Stimulated activated memory B cell treated with anti-CD40 and anti-IgM and Interleukin-4, amounts not matched to agents 10 μg/mL and 1 μg/mL and 100 μg/mL, for 72 hours (primary cell): ENCODE measurements around the gene PANK2.
"Not testable (repeated sequence)": the region's sequence is repeated elsewhere in the genome, so short reads cannot be mapped to it uniquely, and the experiment has no call there.

Experiments used
- ATAC-seq: fragments of 150-1000 bp; cut with Tn5 transposase; 2 replicates; pipeline ENCODE4 v1.10.0; 2021
- H3K27ac Mint-ChIP-seq: one replicate; pipeline ENCODE4 v1.8.0; 2022; ENCODE audit warnings: mild to moderate bottlenecking, mixed read lengths
- H3K27me3 Mint-ChIP-seq: one replicate; pipeline ENCODE4 v1.8.0; 2022; ENCODE audit warnings: mixed read lengths
- H3K36me3 Mint-ChIP-seq: one replicate; pipeline ENCODE4 v1.8.0; 2022; ENCODE audit warnings: mixed read lengths
- H3K4me1 Mint-ChIP-seq: one replicate; pipeline ENCODE4 v1.8.0; 2022; ENCODE audit warnings: mixed read lengths
- H3K4me3 Mint-ChIP-seq: one replicate; pipeline ENCODE4 v1.8.0; 2022; ENCODE audit warnings: mild to moderate bottlenecking, moderate library complexity, mixed read lengths
- H3K9me3 Mint-ChIP-seq: one replicate; pipeline ENCODE4 v1.8.0; 2022; ENCODE audit warnings: mixed read lengths

Gene PANK2

DNA sequence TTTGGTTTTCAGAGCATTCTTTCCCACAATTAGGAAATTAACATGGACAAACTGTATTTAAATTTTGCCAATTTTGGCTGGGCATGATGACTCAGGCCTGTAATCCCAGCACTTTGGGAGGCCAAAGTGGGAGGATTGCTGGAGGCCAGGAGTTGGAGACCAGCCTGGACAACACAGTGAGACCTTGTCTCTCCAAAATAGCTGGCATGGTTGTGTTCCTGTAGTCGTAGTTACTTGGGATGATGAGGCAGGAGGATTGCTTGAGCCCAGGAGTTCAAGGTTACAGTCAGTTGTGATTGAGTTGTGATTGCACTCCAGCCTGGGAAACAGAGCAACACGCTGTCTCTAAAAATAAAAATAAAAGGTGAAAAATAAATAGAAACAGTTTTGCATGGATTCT lies 15.0 kb downstream of the PANK2 start:
- Mint-ChIP-seq H3K36me3 (peaks cover 15% of the 10 kb centered on the region), H3K27me3 (no peaks in the 10 kb centered on the region), H3K27ac (peak overlapping the region; percentile 66), H3K4me3 (no peak overlapping the region), H3K4me1 (peaks cover 86% of the 10 kb centered on the region), H3K9me3 (no peaks in the 10 kb centered on the region)
- no peak for ATAC-seq

DNA sequence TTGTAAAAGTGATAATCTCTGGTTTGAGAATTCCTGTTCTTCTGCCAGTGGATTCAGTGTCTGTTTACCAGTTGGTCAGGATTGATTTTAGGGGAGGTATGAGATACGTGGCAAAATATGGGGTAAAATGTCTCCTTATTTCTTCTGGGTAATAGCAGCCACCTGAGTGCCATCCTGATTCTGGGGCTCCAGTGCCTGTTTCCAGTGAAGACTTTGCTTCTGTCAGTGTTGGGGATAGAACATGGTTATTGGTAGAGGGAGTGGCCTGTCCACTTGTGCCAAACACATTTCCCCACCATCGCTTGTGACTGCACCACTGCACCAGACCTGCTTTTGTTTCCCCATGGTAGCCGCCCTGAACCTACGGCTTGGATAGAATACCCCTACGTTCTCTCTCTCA lies 15.7 kb downstream of the PANK2 start:
- ATAC-seq, result no peak
- H3K4me3 Mint-ChIP-seq, result no peak overlapping the region
- peaks cover 21% of the 10 kb centered on the region for H3K36me3 Mint-ChIP-seq
- no peaks in the 10 kb centered on the region for H3K27me3 Mint-ChIP-seq
- H3K27ac Mint-ChIP-seq, result peak overlapping the region; percentile 66
- H3K9me3 Mint-ChIP-seq, result no peaks in the 10 kb centered on the region
- peaks cover 80% of the 10 kb centered on the region for H3K4me1 Mint-ChIP-seq

DNA sequence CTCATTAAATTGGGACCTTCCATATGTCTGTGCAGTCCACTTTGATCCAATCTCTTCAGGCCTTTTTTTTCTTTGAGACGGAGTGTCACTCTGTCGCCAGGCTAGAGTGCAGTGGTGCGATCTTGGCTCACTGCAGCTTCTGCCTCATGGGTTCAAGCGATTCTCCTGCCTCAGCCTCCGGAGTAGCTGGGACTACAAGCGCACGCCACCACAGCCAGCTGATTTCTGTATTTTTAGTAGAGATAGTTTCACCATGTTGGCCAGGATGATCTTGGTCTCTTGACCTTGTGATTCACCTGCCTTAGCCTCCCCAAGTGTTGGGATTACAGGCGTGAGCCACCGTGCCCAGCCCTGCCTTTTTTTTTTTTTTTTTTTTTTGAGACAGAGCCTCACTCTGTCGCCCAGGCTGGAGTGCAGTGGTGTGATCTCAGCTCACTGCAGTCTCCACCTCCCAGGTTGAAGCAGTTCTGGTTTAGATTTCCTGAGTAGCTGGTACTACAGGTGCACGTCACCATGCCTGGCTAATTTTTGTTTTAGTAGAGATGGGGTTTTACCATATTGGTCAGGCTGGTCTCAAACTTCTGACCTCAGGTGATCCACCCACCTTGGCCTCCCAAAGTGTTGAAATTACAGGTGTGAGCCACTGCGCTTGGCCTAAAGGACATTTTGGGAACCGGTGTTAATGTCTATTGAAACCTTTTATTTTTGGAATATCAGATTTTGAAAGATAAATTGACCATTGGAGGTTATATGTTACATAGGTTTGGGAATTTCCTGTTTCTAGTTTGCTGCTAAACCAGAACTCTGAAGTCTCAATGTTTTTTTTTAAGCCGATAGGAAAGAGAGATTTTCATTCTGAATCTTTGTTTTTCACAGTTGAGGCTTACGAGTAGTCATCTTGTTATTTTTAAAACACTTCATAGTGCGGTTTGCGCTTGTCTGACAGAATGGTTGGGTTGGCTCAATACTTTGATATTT lies 17.8 kb downstream of the PANK2 start:
- H3K9me3 Mint-ChIP-seq, H3K27me3 Mint-ChIP-seq: not testable (repeated sequence)
- peak overlapping the region; percentile 64 for H3K4me3 Mint-ChIP-seq
- peak; percentile 97 for ATAC-seq
- peaks cover 37% of the 10 kb centered on the region for H3K36me3 Mint-ChIP-seq
- H3K27ac Mint-ChIP-seq, result peak overlapping the region; percentile 87
- H3K4me1 Mint-ChIP-seq, result peaks cover 58% of the 10 kb centered on the region

DNA sequence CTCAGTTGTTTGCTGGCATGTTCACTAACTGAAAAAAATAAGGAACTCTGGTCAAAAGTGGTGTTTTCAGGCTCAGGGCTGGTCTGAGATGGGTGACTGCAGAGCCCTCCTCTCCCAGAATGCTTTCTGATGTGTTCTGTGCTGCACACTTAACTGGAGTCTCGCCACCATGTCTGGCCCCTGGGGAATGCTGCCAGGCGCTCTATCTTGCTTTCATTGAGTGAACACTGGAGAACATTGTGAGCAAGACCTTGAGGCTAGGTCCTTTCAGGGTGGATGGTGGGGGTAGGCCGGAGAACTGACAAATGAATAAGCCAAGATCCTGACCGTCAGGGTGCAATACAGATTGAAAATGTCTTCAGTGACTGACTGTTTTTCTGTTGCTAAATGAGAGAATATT lies 19.5 kb downstream of the PANK2 start:
- no peak for ATAC-seq
- H3K27ac Mint-ChIP-seq, result peak overlapping the region; percentile 87
- no peak overlapping the region for H3K4me3 Mint-ChIP-seq
- H3K4me1 Mint-ChIP-seq, result peaks cover 42% of the 10 kb centered on the region
- no peaks in the 10 kb centered on the region for H3K9me3 Mint-ChIP-seq
- no peaks in the 10 kb centered on the region for H3K27me3 Mint-ChIP-seq
- peaks cover 51% of the 10 kb centered on the region for H3K36me3 Mint-ChIP-seq

DNA sequence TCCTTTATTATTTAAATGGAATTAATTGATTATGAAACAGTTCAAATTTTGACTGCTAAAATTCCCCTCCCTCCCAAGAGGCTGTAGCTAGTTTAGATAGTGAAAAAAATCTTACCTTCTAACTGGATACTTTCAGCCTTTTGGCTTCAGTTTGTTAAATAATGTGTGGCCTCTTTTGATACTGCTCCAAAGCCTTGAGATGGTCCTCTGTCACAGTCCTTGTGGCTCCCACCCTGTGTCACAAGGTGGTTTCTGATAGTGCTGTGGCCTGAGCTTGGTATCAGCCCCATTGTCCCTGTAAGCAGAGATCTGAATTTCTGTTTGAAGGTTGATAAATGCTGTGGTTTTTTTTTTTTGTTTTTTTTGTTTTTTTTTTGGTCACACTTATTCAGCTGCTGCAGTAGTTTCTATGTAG lies 20.8 kb downstream of the PANK2 start:
- H3K4me1 Mint-ChIP-seq, result peaks cover 41% of the 10 kb centered on the region
- no peaks in the 10 kb centered on the region for H3K27me3 Mint-ChIP-seq
- no peaks in the 10 kb centered on the region for H3K9me3 Mint-ChIP-seq
- H3K36me3 Mint-ChIP-seq, result peaks cover 58% of the 10 kb centered on the region
- ATAC-seq, result no peak
- H3K4me3 Mint-ChIP-seq, result no peak overlapping the region
- H3K27ac Mint-ChIP-seq, result no peak overlapping the region

DNA sequence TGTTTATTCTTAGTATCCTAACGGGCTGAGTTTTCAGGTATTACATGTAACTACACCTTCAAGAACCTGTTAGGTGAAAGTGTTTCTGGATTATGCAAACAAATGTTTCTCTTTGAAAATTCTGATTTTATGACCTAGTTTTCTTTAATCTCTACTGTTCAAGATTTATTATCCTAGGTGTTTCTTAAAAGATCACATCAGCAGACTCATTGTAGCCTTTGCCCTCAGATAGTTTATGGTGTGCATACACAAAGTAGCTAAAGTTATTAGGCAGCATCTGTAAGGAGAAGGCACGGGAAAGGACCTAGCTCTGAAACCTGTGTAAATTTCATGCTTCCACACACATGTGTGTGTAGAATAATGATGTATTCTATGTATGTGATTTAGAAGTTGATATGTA lies 21.7 kb downstream of the PANK2 start:
- Mint-ChIP-seq H3K9me3 (no peaks in the 10 kb centered on the region), H3K4me3 (no peak overlapping the region), H3K27ac (no peak overlapping the region), H3K36me3 (peaks cover 66% of the 10 kb centered on the region), H3K4me1 (peaks cover 45% of the 10 kb centered on the region), H3K27me3 (no peaks in the 10 kb centered on the region)
- ATAC-seq, result no peak

DNA sequence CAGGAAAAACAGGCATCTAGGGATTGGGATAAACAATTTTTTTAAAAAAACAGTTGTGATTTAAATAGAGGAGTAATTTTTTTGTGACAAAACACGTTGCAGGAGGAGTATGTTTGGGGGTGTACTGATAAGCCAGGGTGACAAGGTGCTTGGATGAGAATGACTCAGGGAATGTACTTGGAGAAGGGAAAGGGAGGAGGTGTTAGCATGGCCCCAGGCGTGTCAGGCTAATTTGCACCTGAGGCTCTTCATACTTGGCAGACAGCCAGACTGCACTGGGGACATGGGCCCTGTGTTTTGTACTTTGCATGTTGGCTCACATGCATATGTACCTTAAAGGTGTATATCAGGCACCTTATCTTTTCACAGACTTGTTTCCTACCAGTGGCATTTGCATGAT lies 22.8 kb downstream of the PANK2 start:
- no peak overlapping the region for H3K27ac Mint-ChIP-seq
- H3K4me1 Mint-ChIP-seq, result peaks cover 42% of the 10 kb centered on the region
- no peaks in the 10 kb centered on the region for H3K9me3 Mint-ChIP-seq
- no peaks in the 10 kb centered on the region for H3K27me3 Mint-ChIP-seq
- H3K4me3 Mint-ChIP-seq, result no peak overlapping the region
- peaks cover 74% of the 10 kb centered on the region for H3K36me3 Mint-ChIP-seq
- ATAC-seq, result no peak

DNA sequence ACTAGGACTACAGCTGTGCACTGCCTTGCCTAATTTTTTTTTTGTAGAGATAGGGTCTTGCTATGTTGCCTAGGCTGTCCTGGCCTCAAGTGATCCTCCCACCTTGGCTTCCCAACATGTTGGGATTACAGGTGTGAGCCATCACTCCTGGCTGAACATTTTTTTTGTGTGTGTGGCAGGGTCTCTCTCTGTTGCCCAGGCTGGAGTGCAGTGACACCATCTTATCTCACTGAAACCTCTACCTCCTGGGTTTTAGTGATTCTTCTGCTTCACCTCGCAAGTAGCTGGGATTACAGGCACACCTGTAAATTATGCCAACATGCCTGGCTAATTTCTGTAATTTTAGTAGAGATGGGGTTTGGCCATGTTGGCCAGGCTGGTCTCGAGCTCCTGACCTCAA lies 25.3 kb downstream of the PANK2 start:
- Mint-ChIP-seq H3K9me3 (no peaks in the 10 kb centered on the region), H3K4me1 (peaks cover 18% of the 10 kb centered on the region), H3K4me3 (no peak overlapping the region), H3K36me3 (peaks cover 78% of the 10 kb centered on the region), H3K27me3 (no peaks in the 10 kb centered on the region), H3K27ac (peak overlapping the region; percentile 48)
- no peak for ATAC-seq

DNA sequence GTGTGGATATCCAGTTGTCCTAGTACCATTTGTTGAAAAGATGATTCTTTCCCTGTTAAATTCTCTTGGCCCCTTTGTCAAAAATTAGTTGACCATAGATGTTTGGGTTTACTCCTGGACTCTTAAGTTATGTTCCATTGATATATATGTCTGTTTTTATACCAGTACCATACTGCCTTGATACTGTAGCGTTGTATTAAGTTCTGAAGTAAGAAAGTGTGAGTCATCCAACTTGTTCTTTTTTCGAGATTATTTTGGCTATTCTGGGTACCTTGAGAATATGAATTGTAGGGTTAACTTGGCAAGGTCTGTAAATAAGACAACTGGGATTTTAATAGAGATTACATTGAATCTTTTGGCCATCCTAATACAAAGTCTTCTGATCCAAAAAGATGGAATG lies 26.5 kb downstream of the PANK2 start:
- H3K36me3 Mint-ChIP-seq, result peaks cover 72% of the 10 kb centered on the region

DNA sequence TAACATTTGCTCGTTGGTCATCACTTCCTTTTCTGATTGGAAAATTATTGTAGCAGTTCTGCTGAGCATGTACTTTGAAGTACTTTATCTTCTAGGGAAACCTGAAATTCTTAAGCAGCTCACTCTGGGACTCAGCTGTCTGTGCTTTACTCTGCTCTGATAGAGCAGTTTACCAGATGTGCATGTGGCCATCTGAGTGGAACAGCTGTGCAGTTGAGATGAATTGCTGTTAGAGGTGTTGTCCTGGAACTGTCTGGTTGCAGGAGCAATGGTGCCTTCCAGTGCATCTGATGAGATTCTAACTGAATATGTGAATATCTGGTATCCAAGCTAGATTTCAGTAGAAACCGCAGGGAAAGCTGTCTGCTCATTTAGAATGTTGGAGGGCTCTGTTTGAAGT lies 27.2 kb downstream of the PANK2 start:
- peaks cover 65% of the 10 kb centered on the region for H3K36me3 Mint-ChIP-seq
- no peak overlapping the region for H3K4me3 Mint-ChIP-seq
- peaks cover 18% of the 10 kb centered on the region for H3K4me1 Mint-ChIP-seq
- no peaks in the 10 kb centered on the region for H3K9me3 Mint-ChIP-seq
- no peak for ATAC-seq
- no peak overlapping the region for H3K27ac Mint-ChIP-seq
- H3K27me3 Mint-ChIP-seq, result no peaks in the 10 kb centered on the region

More for the DNA sequence above, 26.5 kb downstream of the PANK2 start:
- Mint-ChIP-seq H3K4me1 (peaks cover 18% of the 10 kb centered on the region), H3K27me3 (no peaks in the 10 kb centered on the region), H3K9me3 (no peaks in the 10 kb centered on the region), H3K27ac (peak overlapping the region; percentile 48), H3K4me3 (no peak overlapping the region)
- ATAC-seq, result no peak

DNA sequence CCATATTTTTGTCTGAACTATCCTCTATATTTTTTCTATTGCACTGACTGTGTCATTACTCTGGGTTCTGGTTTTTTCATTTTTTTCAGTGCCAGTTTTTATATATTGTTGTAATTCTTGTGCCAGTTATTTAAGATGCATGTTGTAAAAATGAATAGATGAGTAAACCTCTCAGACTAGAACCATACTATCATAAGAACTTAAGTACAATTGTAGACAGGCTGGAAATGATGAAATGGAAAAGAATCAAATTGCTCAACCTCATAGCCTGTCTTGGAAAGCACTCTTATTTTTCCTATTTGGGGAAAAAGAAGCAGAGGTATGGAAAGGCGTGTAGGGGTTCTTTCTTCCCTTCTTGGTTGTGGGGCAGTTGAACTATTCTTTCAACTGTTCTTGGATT lies 30.2 kb downstream of the PANK2 start:
- peaks cover 64% of the 10 kb centered on the region for H3K36me3 Mint-ChIP-seq
- no peak overlapping the region for H3K4me3 Mint-ChIP-seq
- H3K27ac Mint-ChIP-seq, result no peak overlapping the region
- no peaks in the 10 kb centered on the region for H3K9me3 Mint-ChIP-seq
- H3K27me3 Mint-ChIP-seq, result no peaks in the 10 kb centered on the region
- peaks cover 35% of the 10 kb centered on the region for H3K4me1 Mint-ChIP-seq
- ATAC-seq, result no peak

DNA sequence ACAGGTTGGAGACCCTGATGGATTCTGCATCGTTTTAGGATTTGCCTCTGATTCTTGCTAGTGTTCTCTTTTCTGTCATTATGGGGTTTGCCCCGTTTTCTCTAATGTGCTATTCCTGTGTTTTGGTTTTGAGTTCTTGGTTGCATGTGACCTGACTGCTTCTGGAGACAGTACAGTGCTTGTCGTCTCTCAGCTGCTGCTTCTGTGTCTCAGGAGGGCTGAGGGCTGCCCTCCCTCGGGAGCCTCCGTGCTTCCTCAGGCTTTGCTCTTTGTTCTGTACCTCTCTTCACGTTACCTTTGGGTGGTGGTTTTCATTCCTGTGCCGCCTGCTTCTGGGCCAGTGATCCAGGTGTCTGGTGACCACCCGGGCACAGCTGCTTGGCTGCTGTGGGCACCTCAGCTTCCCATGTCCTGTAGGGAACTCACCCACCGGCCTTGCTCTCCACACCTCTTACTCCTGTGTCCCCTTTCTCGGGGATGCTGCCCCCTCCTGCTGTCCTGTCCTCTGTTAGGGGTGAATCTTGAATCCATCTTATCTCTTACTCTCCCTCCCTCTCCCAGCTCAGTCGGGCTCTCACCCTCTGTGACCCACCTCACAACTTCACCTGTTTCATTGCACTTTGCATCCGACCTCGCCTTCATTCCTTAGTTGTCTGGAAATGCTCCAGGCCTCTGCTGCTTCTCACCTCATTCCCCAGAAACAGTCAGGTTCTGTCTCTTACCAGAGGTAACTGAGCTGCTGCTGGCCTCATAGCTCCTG lies 33.2 kb downstream of the PANK2 start:
- Mint-ChIP-seq H3K9me3 (no peaks in the 10 kb centered on the region), H3K27me3 (no peaks in the 10 kb centered on the region), H3K4me3 (no peak overlapping the region), H3K4me1 (peaks cover 46% of the 10 kb centered on the region), H3K36me3 (peaks cover 59% of the 10 kb centered on the region), H3K27ac (peak overlapping the region; percentile 55)
- ATAC-seq, result no peak

DNA sequence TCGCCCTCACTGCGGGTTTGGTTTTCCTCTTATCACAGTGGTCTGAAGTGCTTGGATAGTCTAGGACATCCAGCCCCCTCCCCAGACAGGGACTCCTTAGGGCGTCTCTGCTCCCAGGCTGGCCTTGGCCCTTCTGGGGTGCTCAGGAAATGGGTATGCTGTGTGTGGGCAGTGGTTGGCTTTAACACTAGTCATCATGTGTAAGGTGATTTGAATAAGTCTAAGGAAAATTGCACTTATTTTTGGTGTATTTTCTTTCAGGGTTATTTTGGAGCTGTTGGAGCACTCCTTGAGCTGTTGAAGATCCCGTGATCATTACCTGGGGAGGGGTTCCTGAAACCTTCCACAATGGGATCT lies 33.8 kb downstream of the PANK2 start:
- H3K4me3 Mint-ChIP-seq, result no peak overlapping the region
- peaks cover 49% of the 10 kb centered on the region for H3K4me1 Mint-ChIP-seq
- peaks cover 59% of the 10 kb centered on the region for H3K36me3 Mint-ChIP-seq

DNA sequence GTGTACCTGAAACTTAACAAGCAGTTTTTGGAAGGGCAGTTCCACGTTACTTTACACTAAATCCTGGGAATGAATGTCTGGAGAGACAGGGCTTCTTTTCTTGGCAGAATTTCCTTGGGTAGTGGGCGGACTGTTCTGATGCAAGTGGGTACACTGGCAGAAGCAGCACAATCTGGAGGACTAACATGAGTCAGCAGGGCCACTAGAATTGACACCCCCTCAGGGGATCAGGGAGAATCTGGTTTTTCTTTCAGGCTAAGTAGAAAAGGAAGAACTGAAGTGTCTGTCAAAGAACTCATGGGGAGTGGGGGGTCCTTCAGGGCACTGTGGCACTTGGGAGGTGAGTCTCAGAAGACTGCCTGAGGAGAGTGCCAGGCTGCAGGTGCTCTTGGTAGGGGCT lies 34.6 kb downstream of the PANK2 start:
- Mint-ChIP-seq H3K27me3 (no peaks in the 10 kb centered on the region), H3K4me3 (no peak overlapping the region), H3K9me3 (no peaks in the 10 kb centered on the region), H3K36me3 (peaks cover 54% of the 10 kb centered on the region), H3K27ac (peak overlapping the region; percentile 55), H3K4me1 (peaks cover 53% of the 10 kb centered on the region)
- no peak for ATAC-seq

More for the DNA sequence above, 33.8 kb downstream of the PANK2 start:
- Mint-ChIP-seq H3K9me3 (no peaks in the 10 kb centered on the region), H3K27me3 (no peaks in the 10 kb centered on the region), H3K27ac (peak overlapping the region; percentile 55)
- no peak for ATAC-seq

DNA sequence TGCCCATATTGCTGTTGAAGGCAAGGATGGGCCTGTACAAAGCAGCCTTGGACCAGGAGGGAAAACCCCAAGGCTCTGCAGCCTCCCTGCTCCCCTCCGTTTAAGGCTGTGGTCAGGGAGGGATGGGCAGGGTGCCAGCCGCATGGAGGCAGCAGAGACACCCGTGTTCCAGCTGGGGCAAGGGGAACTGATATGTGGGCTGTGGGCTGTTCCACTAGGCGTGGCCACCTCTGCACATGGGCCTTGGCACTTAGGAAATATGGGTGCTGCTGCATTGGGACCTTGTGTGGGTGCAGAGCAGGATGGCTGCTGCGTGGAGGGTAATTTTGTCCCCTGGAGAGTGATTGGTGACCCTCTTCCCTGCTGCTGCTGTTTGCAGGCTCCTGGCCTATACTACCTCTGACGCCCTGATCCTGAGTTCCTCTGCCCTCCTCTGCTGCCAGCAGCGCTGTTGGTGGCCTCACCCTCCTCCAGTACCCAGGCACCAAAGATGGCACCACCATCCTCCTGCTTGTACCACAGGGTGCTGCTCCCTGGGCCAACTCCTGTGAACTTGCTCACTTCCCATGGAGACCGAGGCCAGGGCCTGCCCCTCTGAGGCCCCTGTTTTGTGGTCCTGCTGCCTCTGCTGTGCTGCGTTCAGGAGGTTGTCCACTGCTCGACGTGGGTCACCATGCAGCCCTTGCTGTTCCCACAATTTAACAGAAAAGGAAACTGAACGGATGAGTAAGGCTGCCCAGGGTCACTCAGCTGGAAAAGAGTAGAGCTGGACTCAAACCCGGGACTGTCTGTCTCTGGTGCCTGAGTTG lies 35.3 kb downstream of the PANK2 start:
- H3K9me3 Mint-ChIP-seq, result no peaks in the 10 kb centered on the region
- peaks cover 53% of the 10 kb centered on the region for H3K4me1 Mint-ChIP-seq
- peak overlapping the region; percentile 20 for H3K27ac Mint-ChIP-seq
- peaks cover 47% of the 10 kb centered on the region for H3K36me3 Mint-ChIP-seq
- ATAC-seq, result peak; percentile 24
- H3K4me3 Mint-ChIP-seq, result no peak overlapping the region
- H3K27me3 Mint-ChIP-seq, result no peaks in the 10 kb centered on the region
